ENCODE results near the gene CFAP58. TPM values are rescaled to one million over a fixed set of nuclear protein-coding genes. Genes with fewer than 3 reads are reported as not detected.
A peak's percentile ranks its signal among the peaks of the same experiment; 100 is the strongest.

Gene CFAP58, protein sequence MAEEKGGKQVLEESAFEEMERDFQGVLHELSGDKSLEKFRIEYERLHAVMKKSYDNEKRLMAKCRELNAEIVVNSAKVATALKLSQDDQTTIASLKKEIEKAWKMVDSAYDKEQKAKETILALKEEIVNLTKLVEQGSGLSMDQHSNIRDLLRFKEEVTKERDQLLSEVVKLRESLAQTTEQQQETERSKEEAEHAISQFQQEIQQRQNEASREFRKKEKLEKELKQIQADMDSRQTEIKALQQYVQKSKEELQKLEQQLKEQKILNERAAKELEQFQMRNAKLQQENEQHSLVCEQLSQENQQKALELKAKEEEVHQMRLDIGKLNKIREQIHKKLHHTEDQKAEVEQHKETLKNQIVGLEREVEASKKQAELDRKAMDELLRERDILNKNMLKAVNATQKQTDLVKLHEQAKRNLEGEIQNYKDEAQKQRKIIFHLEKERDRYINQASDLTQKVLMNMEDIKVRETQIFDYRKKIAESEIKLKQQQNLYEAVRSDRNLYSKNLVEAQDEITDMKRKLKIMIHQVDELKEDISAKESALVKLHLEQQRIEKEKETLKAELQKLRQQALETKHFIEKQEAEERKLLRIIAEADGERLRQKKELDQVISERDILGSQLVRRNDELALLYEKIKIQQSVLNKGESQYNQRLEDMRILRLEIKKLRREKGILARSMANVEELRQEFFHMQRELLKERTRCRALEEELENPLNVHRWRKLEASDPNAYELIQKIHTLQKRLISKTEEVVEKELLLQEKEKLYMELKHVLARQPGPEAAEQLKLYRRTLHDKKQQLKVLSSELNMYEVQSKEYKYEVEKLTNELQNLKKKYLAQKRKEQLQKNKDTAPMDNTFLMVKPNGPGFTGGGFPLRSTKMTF
- total RNA-seq (2014; rRNA removed; shearing (Covaris generic)) = 0.08 TPM in 1 of 2 replicates, not detected in the other

DNA sequence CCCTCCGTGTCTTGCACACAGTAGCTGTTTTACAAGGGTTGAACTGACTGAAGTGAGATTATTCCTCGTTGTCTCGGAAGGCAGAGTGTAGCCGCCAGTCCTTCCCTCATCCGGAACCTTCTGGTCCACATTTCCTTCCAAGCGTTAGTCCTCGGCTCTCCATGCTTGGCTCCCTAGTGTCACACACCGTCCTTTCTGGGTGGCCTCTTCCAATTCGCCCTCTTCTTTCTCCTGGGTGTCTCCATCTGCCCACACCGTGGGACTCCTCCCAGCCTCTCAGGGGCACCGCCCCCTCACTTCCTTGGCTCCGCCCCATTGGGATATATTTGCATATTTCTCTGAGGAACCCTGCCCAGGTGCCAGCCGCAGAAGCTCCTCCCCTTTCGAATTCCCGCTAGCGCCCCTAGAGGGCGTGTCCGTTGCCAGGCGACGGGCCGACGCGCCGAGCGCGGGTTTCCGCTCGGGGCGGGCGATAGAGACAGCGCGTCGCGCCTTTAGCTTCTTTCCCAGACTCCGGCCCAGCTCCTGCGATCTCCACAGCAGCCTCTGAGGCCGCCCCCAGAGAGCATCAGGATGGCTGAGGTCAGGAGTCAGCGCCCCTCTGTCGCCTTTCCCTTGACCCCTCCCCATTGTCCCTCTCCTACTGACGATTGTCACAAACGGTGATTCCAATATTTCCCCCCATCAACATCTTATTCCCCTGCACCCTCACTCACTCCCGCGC is at the start of gene CFAP58:
TSS of gene CFAP58 (plus strand) at position 509 of the 724 bp plus-strand sequence. CDS start at position 574, 65 bp downstream.
- no peaks in the 10 kb centered on the region for H3K4me1 ChIP-seq
- peaks cover 6% of the 10 kb centered on the region; the same call in 1 of the 2 replicates for H3K27me3 ChIP-seq
- H3K4me3 ChIP-seq = no peak within 1 kb of the TSS
- H3K9me3 ChIP-seq (replicated peaks) = no peaks in the 10 kb centered on the region
- no peak for DNase-seq
- H3K27ac ChIP-seq = no peak within 1 kb of the TSS
- H3K36me3 ChIP-seq = no peaks in the 10 kb centered on the region

DNA sequence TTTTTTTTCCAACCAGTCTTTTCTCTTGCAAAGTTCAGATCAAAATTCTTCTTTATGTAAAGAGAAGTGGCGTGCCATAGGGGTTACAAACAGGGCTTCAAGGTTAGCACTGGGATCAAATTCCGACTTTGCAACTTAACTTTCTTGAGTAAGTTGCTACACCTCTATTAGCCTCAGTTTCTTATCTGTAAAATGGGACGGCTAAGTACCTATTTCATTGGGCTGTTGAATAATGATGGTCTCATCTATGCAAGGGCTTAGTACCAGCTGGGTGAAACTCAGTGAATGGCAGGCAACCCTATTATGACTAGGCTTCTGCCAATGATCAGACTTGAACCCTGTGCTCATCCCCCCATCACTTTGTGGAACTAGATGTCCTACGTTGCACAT is 49.3 kb upstream of the CFAP58 start:
- H3K4me3 ChIP-seq = no peak overlapping the region
- no peak overlapping the region for H3K27ac ChIP-seq
- no peak for DNase-seq
- no peaks in the 10 kb centered on the region for H3K36me3 ChIP-seq
- H3K4me1 ChIP-seq = peaks cover 27% of the 10 kb centered on the region
- 0 out of 2 replicates have a peak, but pooled peaks cover 2% of the 10 kb centered on the region for H3K9me3 ChIP-seq (replicated peaks)
- no peaks in the 10 kb centered on the region for H3K27me3 ChIP-seq

DNA sequence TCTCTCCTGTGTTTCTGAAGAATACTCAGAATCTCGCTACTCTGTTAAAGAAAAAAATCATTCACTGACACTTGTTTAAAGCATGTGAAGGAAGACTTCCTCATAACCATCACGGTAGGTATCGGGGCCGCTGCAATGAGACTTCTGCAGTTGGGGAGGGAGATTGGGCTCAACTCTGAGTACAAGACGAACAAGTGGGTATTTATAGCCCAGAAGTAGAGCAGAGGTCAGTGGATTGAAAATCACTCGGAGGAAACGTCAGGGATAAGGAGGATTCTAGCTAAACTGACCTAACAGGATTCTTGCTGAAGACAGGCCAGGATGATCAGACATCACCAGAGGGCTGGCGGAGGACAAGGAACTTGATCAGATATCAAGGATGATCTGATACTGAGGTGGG is 48.7 kb upstream of the CFAP58 start:
- Histone ChIP-seq H3K4me3 (no peak overlapping the region), H3K9me3 (replicated peaks) (0 out of 2 replicates have a peak, but pooled peaks cover 2% of the 10 kb centered on the region), H3K4me1 (peaks cover 22% of the 10 kb centered on the region), H3K27ac (no peak overlapping the region), H3K36me3 (no peaks in the 10 kb centered on the region), H3K27me3 (no peaks in the 10 kb centered on the region)
- no peak for DNase-seq

DNA sequence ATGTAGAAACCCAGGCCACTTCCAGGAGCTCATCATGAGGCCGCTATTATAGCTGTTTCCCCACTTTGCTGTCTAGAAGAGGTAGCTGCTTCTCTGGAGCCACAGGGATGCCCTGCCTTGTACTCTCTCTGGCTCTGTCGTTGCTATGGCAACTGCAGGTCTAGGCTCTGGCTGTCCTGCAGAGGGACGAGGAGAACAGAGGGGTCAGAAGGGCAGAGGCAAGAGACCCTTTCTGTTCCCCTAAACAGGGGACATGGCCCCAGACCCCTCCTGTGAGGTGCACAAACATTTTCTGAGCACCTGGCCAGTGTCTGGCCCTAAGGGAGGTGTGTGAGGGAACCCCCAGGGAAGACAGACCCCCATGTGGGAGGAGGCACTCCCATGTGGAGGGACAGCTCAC is 46.7 kb upstream of the CFAP58 start:
- Histone ChIP-seq H3K27ac (no peak overlapping the region), H3K36me3 (0 out of 2 replicates have a peak, but pooled peaks cover 3% of the 10 kb centered on the region), H3K27me3 (no peaks in the 10 kb centered on the region), H3K4me3 (no peak overlapping the region), H3K9me3 (replicated peaks) (0 out of 2 replicates have a peak, but pooled peaks cover 2% of the 10 kb centered on the region), H3K4me1 (peaks cover 9% of the 10 kb centered on the region; the same call in 1 of the 2 replicates)
- DNase-seq = no peak

DNA sequence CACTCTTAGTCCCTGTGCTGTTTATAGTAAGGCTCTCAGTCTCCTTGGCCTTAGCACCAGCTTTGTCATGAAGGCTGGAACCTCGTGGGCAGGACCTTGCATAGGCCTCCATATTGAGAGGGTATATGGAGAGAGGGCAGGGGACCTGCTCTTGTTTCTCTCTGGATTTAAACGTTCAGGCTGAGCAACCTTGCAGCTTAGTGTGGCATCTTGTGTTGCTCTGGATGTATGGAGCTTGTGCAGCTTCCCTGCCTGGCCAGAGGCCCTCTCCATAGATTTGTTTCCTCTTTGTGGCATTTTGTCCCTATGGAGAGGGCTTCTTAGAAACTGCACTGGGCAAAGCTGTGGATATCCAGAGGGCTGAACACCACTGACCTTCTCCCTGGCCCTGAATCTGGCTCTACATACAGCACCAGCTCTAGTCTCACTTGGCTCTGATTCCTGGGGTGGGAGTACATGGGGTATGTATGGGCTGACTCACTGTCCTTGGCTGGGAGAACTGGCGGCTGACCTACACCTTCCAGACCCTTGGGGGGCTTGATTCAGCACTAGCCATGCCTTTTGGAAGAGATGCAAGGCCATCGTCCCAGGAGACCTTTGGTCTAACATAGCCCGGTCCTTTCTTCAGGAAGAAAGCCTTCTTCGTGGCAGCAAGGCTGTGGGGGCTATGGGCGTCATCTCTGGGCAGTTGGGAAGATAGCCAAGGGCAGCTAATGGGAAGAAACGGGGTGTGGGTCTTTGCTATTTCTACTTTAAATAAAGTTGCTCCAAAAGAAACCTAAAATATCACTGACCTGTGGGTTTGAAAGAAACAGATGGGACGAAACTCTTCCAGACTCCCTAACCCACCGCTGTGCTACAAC is 45.8 kb upstream of the CFAP58 start:
- H3K36me3 ChIP-seq = 0 out of 2 replicates have a peak, but pooled peaks cover 3% of the 10 kb centered on the region
- no peaks in the 10 kb centered on the region for H3K27me3 ChIP-seq
- H3K27ac ChIP-seq = no peak overlapping the region
- DNase-seq = no peak
- H3K9me3 ChIP-seq (replicated peaks) = 0 out of 2 replicates have a peak, but pooled peaks cover 2% of the 10 kb centered on the region
- peaks cover 9% of the 10 kb centered on the region; the same call in 1 of the 2 replicates for H3K4me1 ChIP-seq
- H3K4me3 ChIP-seq = no peak overlapping the region

DNA sequence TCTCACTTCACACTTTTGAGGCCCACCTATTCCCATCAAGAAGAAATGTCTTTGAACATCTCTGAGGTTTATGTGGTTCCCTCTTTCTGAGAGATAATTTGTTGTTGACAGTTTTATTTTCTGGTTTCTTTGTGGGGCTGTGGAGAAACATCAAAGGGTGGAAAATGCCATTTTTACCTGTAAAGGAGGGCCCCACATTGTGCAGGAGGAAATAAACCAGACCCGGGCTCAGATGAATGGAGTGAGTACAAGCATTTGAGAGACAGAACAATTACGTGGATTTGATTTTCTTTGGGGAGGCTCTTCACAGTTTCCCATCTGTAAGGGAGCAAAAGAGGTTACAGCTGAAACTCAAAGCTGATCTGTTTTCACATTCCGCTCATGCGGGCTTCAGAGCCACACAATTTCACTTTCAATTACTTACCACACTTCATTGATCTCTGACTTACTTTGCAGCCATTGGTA is 45.2 kb upstream of the CFAP58 start:
- peaks cover 9% of the 10 kb centered on the region; the same call in 1 of the 2 replicates for H3K4me1 ChIP-seq
- H3K27me3 ChIP-seq = no peaks in the 10 kb centered on the region
- no peaks in the 10 kb centered on the region for H3K9me3 ChIP-seq (replicated peaks)
- H3K36me3 ChIP-seq = 0 out of 2 replicates have a peak, but pooled peaks cover 5% of the 10 kb centered on the region
- no peak for DNase-seq
- H3K27ac ChIP-seq = no peak overlapping the region
- H3K4me3 ChIP-seq = no peak overlapping the region

DNA sequence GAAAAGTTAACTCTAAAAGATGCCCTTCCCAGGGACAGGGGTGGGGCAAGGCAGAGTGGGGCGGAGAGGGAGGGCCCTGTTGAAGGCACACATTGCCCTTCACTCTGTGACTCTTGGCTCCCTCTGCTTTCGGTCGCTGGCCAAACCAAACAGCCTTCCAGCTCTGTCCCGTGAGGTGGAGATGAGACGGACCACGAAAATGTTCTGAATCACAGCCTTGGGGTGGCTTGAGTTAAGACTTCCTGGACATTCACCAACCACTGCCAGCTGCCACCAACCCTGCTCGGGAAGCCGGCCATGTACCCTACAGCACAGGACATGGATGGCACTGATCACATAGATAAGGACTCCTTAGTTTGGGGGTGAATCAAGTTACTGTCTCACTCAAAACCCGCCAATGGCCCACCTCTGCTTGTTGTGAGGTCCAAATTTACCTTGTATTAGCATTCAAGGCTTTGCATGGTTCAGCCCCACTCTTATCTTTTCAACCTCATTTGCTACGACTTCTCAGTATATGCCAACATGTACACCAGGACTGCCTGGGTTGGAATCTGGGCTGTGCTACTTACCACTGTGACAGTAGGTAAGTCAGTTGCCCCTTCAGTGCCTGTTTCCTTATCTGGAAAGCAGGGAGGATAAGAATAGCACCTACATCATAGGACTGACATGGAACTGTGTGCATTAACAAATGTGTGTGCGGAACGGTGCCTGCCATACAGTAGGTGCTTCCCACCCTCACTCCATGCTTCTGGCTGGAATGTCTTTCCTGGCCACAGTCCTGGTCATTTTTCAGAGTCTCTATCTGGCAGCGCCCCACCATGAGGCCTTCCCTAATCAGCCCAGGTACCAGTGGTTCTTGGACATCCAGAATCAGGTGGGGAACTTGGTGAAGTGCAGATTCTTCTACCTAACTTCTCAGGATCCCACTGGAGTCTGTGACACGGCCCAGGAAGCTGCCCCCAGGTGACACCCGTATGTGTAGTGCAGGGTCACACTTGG is 43.4 kb upstream of the CFAP58 start:
- Histone ChIP-seq H3K27ac (no peak overlapping the region), H3K27me3 (no peaks in the 10 kb centered on the region), H3K4me1 (peaks cover 8% of the 10 kb centered on the region; the same call in 1 of the 2 replicates), H3K4me3 (no peak overlapping the region), H3K36me3 (peaks cover 13% of the 10 kb centered on the region; the same call in 1 of the 2 replicates), H3K9me3 (replicated peaks) (no peaks in the 10 kb centered on the region)
- peak in 1 of 2 experiments; percentile 26 for DNase-seq

DNA sequence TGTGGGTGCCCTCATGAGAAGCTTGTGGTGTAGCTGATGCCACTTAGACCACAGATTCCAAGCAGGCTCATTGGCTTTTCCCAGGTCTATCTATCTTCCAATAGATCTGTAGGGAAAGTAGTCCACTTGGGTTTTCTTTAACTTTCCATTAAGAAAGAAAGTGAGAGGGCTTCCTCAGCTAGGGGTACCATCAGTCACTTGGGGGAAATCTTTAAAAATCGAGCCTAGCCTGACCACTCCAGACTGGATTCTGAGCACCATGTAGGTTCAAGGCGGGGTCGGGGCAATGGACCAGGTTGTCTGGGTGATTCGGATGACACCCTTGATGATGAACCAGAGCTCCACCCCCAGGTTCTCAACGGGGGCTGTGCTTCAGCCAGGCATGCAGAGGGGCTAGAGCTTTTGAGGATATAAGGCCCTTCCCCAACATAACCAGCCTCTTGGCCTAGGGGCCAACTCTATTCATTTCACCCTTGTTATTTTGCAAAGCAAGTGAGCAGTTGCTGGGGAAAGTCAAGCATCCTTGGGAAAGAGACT is 42.4 kb upstream of the CFAP58 start:
- Histone ChIP-seq H3K27me3 (no peaks in the 10 kb centered on the region), H3K4me3 (no peak overlapping the region), H3K27ac (no peak overlapping the region), H3K36me3 (peaks cover 16% of the 10 kb centered on the region; the same call in 1 of the 2 replicates), H3K9me3 (replicated peaks) (no peaks in the 10 kb centered on the region), H3K4me1 (peaks cover under 1% of the 10 kb centered on the region; the same call in 1 of the 2 replicates)
- DNase-seq = no peak

DNA sequence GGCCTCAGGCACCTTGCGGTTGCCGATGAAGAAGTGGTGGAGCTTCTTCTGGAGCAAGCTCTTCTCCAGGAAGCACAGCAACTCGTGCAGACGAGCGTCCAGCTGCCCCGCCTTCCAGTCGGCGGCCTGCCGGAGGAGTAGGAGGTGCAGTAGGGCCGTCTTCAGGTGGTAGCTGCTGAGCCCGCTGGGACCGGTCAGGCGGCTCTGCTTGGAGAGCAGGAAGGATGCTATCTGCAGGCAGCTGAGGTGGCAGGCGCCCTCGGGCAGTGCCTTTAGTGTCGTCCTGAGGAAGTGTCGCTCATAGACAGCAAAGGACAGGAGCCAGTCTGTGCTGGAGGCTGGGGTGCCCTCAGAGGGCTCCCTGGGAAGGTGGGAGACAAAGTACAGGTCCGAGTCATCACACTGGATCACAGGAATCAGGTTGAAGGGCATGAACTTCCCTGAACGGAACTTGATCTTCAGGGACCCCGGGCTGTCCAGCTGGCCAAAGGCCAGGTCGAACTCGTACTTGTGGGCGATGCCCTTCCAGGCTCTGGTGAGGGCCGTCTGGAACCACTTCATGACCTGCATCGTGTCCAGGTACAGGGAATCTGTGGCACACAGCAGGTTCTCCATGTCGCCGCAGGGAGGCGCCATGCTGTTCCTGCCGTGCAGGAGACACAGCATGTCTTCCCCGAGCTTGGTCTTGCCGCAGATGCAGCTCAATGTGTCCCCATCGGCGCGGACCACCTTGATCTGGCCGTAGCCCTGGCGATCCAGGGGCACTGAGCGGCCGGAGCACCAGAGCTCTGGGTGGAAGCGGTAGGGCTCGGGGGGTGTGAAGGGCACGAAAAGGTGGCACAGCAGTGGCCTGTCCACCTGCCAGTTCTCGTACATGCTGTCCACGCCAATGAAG is 38.8 kb upstream of the CFAP58 start:
- peaks cover 16% of the 10 kb centered on the region; the same call in 1 of the 2 replicates for H3K36me3 ChIP-seq
- DNase-seq = no peak

DNA sequence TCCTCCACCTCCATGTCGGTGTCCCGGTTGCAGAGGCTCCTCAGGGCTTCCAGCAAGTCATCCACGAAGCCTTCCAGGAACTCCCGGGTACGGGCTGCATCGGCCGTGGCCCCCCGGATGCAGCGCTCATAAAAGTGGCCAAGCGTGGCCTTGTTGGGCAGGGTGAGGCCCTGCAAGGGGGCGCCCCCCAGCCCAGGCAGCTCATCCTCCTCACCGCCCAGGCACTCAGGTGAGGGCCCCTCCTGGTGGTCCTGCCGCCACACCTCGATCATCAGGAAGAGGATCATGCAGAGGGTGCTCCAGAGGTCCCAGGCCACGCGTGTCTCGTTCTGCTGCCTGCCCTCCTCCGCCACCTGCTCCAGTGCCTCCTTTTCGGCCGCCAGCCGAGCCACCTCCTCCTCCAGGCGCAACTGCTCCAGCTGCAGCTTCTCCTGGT is 38.1 kb upstream of the CFAP58 start:
- peaks cover 16% of the 10 kb centered on the region; the same call in 1 of the 2 replicates for H3K36me3 ChIP-seq
- no peak overlapping the region for H3K27ac ChIP-seq
- no peak for DNase-seq
- peaks cover 19% of the 10 kb centered on the region for H3K4me1 ChIP-seq
- no peak overlapping the region for H3K4me3 ChIP-seq
- no peaks in the 10 kb centered on the region for H3K27me3 ChIP-seq
- H3K9me3 ChIP-seq (replicated peaks) = no peaks in the 10 kb centered on the region

More for the DNA sequence above, 38.8 kb upstream of the CFAP58 start:
- peaks cover 16% of the 10 kb centered on the region for H3K4me1 ChIP-seq
- H3K27ac ChIP-seq = no peak overlapping the region
- H3K9me3 ChIP-seq (replicated peaks) = no peaks in the 10 kb centered on the region
- H3K27me3 ChIP-seq = no peaks in the 10 kb centered on the region
- no peak overlapping the region for H3K4me3 ChIP-seq

DNA sequence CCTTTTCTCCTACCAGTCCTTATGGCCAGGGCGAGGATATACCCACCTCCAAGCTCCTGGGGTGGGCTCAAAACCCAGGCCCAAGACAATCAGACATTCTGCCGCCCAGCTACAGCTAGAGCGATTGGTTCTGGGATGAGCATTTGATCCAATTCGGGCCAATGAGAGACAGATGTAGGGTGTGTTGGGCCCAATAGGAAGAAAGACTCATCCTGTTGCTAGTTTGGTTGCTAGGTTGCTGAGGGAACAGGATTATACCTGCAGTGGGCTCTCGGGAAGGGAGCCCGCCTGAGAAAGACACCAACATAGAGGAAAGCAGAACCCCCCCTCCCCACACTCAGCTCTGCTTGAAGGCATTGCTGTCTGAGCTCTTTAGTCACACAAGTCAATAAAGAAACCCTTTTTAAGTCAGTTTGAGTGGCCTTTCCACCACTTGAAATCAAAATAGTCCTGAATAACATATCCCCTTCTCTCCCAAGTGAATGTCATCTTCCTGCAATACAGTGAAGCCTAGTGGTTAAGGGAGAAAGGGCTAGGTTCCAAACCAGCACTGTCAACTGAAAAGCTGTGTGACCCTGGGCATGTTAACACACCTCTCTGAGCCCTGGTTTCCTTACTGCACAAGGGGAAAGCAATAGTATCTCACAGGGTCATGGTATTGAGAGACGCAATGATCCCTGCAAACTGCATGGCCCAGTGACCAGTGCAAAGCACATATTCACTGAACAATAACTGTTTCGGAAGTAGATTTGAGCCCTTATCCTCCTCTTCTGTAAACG is 37.1 kb upstream of the CFAP58 start:
- no peak overlapping the region for H3K27ac ChIP-seq

More for the DNA sequence above, 37.1 kb upstream of the CFAP58 start:
- Histone ChIP-seq H3K9me3 (replicated peaks) (no peaks in the 10 kb centered on the region), H3K4me3 (no peak overlapping the region), H3K4me1 (peaks cover 19% of the 10 kb centered on the region), H3K27me3 (no peaks in the 10 kb centered on the region), H3K36me3 (peaks cover 13% of the 10 kb centered on the region; the same call in 1 of the 2 replicates)
- DNase-seq = no peak

All from SJCRH30 (cell line).